VCaP (cell line): Measurements from ENCODE around the gene HJURP.

Source experiments
- H3K27ac ChIP-seq: fragments of 450-650 bp; 2 replicates; pipeline ENCODE4 v1.5.1; 2017
- CTCF ChIP-seq: fragments of 450-650 bp; conservative IDR thresholded peaks from 2 replicates; pipeline ENCODE4 v1.5.1; 2017; ENCODE audit warnings: mild to moderate bottlenecking, moderate library complexity

HJURP gene

GRCh38 chr2:233829193-233830110 lies 24.9 kb downstream of the HJURP start:
- TF ChIP-seq CTCF, result no peak
- H3K27ac ChIP-seq, result no peak overlapping the region

GRCh38 chr2:233828546-233829192 lies 25.7 kb downstream of the HJURP start:
- TF ChIP-seq CTCF, result no peak
- no peak overlapping the region for H3K27ac ChIP-seq

GRCh38 chr2:233824373-233824772 lies 30.0 kb downstream of the HJURP start:
- no peak overlapping the region for H3K27ac ChIP-seq
- no peak for TF ChIP-seq CTCF

- TF ChIP-seq CTCF, result no peak
- H3K27ac ChIP-seq, result no peak overlapping the region
Measured at GRCh38 chr2:233823731-233824121, 30.6 kb downstream of the HJURP start.

- no peak for TF ChIP-seq CTCF
- no peak overlapping the region for H3K27ac ChIP-seq
Measured at GRCh38 chr2:233822781-233823730, 31.3 kb downstream of the HJURP start.

GRCh38 chr2:233822101-233822771 lies 32.1 kb downstream of the HJURP start:
- no peak overlapping the region for H3K27ac ChIP-seq
- TF ChIP-seq CTCF, result no peak
